HG02678 (cell line): Measurements from ENCODE around the gene C17orf75.
"Not testable (repeated sequence)": the region's sequence is repeated elsewhere in the genome, so short reads cannot be mapped to it uniquely, and the experiment has no call there.

ENCODE experiments used
- ATAC-seq: cut with Tn5 transposase; IDR thresholded peaks from one replicate; pipeline ENCODE4 v1.9.1; 2021; ENCODE audit warnings: mild to moderate bottlenecking, moderate library complexity; ENCODE audit not compliant: unreplicated experiment

Gene C17orf75

GRCh38 chr17:32341857-32342602 is at the start of gene C17orf75:
C17orf75 (minus strand) TSS chr17:32342173; CDS start chr17:32342139, 34 bp downstream.
- peak; percentile 88 for ATAC-seq

- ATAC-seq = no peak
Measured at GRCh38 chr17:32388613-32389459, 46.9 kb upstream of the C17orf75 start.

- not testable (repeated sequence) for ATAC-seq
Measured at GRCh38 chr17:32388128-32388527, 46.2 kb upstream of the C17orf75 start.

GRCh38 chr17:32386844-32387243 is 44.9 kb upstream of the C17orf75 start:
- ATAC-seq = no peak

- ATAC-seq = no peak
Measured at GRCh38 chr17:32385971-32386370, 44.0 kb upstream of the C17orf75 start.

GRCh38 chr17:32385121-32385520 is 43.1 kb upstream of the C17orf75 start:
- no peak for ATAC-seq

- no peak for ATAC-seq
Measured at GRCh38 chr17:32383926-32384434, 42.0 kb upstream of the C17orf75 start.

GRCh38 chr17:32382526-32383223 is 40.7 kb upstream of the C17orf75 start:
- ATAC-seq = no peak

- ATAC-seq = no peak
Measured at GRCh38 chr17:32370426-32370825, 28.5 kb upstream of the C17orf75 start.

GRCh38 chr17:32361270-32361669 is 19.3 kb upstream of the C17orf75 start:
- no peak for ATAC-seq

GRCh38 chr17:32357615-32358014 is 15.6 kb upstream of the C17orf75 start:
- no peak for ATAC-seq

GRCh38 chr17:32356750-32357149 is 14.8 kb upstream of the C17orf75 start:
- no peak for ATAC-seq

- ATAC-seq = no peak
Measured at GRCh38 chr17:32356378-32356743, 14.4 kb upstream of the C17orf75 start.

- no peak for ATAC-seq
Measured at GRCh38 chr17:32355649-32356377, 13.8 kb upstream of the C17orf75 start.

GRCh38 chr17:32352734-32353133 is 10.8 kb upstream of the C17orf75 start:
- not testable (repeated sequence) for ATAC-seq

GRCh38 chr17:32350666-32351418 is 8.9 kb upstream of the C17orf75 start:
- ATAC-seq = peak; percentile 14

GRCh38 chr17:32349854-32350665 is 8.1 kb upstream of the C17orf75 start, which contains the start of gene ZNF207:
ZNF207 (plus strand) TSS chr17:32350157; CDS start chr17:32350286, 129 bp downstream.
- ATAC-seq = peak; percentile 95

- ATAC-seq = no peak
Measured at GRCh38 chr17:32349503-32349853, 7.5 kb upstream of the C17orf75 start.

- no peak for ATAC-seq
Measured at GRCh38 chr17:32348483-32348800, 6.5 kb upstream of the C17orf75 start.
